ENCODE results near the gene ZBTB11. TPM values are rescaled to one million over a fixed set of nuclear protein-coding genes. Genes with fewer than 3 reads are reported as not detected.
"Not testable (repeated sequence)": the region's sequence is repeated elsewhere in the genome, so short reads cannot be mapped to it uniquely, and the experiment has no call there.

Gene ZBTB11
- total RNA-seq, 1 donor from 2014 or later: 18.8 TPM

GRCh38 chr3:101635954-101636798 is 40.8 kb downstream of the ZBTB11 start:
- no peaks in the 10 kb centered on the region for H3K9me3 Mint-ChIP-seq
- H3K36me3 Mint-ChIP-seq: no peaks in the 10 kb centered on the region
- TF ChIP-seq CTCF (IDR thresholded peaks at IDR 0.05; ENCODE audit: unreplicated experiment): peak; percentile 19
- peaks cover 6% of the 10 kb centered on the region for H3K27me3 Mint-ChIP-seq (ENCODE audit: low read depth)
- no peak overlapping the region for H3K27ac Mint-ChIP-seq
- DNase-seq (ENCODE audit: low spot score in 2 of 2, unreplicated experiment in 2 of 2): peak; percentile 38 to 71
- H3K4me1 Mint-ChIP-seq: peaks cover 1% of the 10 kb centered on the region
- H3K4me3 Mint-ChIP-seq: no peak overlapping the region

- TF ChIP-seq CTCF (IDR thresholded peaks at IDR 0.05; ENCODE audit: unreplicated experiment): no peak
- Mint-ChIP-seq H3K4me3 (no peak overlapping the region), H3K27me3 (ENCODE audit: low read depth) (peaks cover 6% of the 10 kb centered on the region), H3K36me3 (no peaks in the 10 kb centered on the region), H3K27ac (no peak overlapping the region), H3K4me1 (no peaks in the 10 kb centered on the region), H3K9me3 (no peaks in the 10 kb centered on the region)
- DNase-seq (ENCODE audit: low spot score in 2 of 2, unreplicated experiment in 2 of 2): no peak
These were observed 41.6 kb downstream of the ZBTB11 start for GRCh38 chr3:101635345-101635744.

- Mint-ChIP-seq H3K4me3 (peak overlapping the region; percentile 32), H3K27me3 (ENCODE audit: low read depth) (peaks cover 6% of the 10 kb centered on the region), H3K9me3 (no peaks in the 10 kb centered on the region), H3K4me1 (no peaks in the 10 kb centered on the region), H3K27ac (no peak overlapping the region), H3K36me3 (no peaks in the 10 kb centered on the region)
- DNase-seq (ENCODE audit: low spot score in 2 of 2, unreplicated experiment in 2 of 2): no peak
- no peak for TF ChIP-seq CTCF (IDR thresholded peaks at IDR 0.05; ENCODE audit: unreplicated experiment)
These were observed 42.2 kb downstream of the ZBTB11 start for GRCh38 chr3:101634591-101635196.

- H3K9me3 Mint-ChIP-seq: no peaks in the 10 kb centered on the region
- DNase-seq (ENCODE audit: low spot score in 2 of 2, unreplicated experiment in 2 of 2): no peak
- H3K36me3 Mint-ChIP-seq: no peaks in the 10 kb centered on the region
- H3K27me3 Mint-ChIP-seq (ENCODE audit: low read depth): peaks cover 6% of the 10 kb centered on the region
- no peaks in the 10 kb centered on the region for H3K4me1 Mint-ChIP-seq
- no peak overlapping the region for H3K4me3 Mint-ChIP-seq
- TF ChIP-seq CTCF (IDR thresholded peaks at IDR 0.05; ENCODE audit: unreplicated experiment): no peak
- no peak overlapping the region for H3K27ac Mint-ChIP-seq
These were observed 43.7 kb downstream of the ZBTB11 start for GRCh38 chr3:101633186-101633585.

- no peaks in the 10 kb centered on the region for H3K36me3 Mint-ChIP-seq
- H3K27me3 Mint-ChIP-seq (ENCODE audit: low read depth): peaks cover 6% of the 10 kb centered on the region
- DNase-seq (ENCODE audit: low spot score in 2 of 2, unreplicated experiment in 2 of 2): no peak
- no peaks in the 10 kb centered on the region for H3K4me1 Mint-ChIP-seq
- no peak overlapping the region for H3K4me3 Mint-ChIP-seq
- H3K27ac Mint-ChIP-seq: no peak overlapping the region
- no peak for TF ChIP-seq CTCF (IDR thresholded peaks at IDR 0.05; ENCODE audit: unreplicated experiment)
- no peaks in the 10 kb centered on the region for H3K9me3 Mint-ChIP-seq
These were observed 44.3 kb downstream of the ZBTB11 start for GRCh38 chr3:101632586-101632985.

- not testable (repeated sequence) for H3K9me3 Mint-ChIP-seq; H3K27me3 Mint-ChIP-seq (ENCODE audit: low read depth); H3K36me3 Mint-ChIP-seq; DNase-seq (ENCODE audit: low spot score in 2 of 2, unreplicated experiment in 2 of 2); H3K4me1 Mint-ChIP-seq; H3K4me3 Mint-ChIP-seq; H3K27ac Mint-ChIP-seq
These were observed 45.0 kb downstream of the ZBTB11 start for GRCh38 chr3:101631959-101632358.

Data from mesothelial cell of epicardium (in vitro differentiated cells).